H9 (cell line): ENCODE measurements around the gene KIF6. TPM values are rescaled to one million over a fixed set of nuclear protein-coding genes. Genes with fewer than 3 reads are reported as not detected.

Source experiments
- DNase-seq: peaks from one replicate; pipeline ENCODE4 v3.0.0-alpha.2; 2017
- H2AFZ ChIP-seq: one replicate; pipeline ENCODE4 v1.6.1; 2013; ENCODE audit warnings: mild to moderate bottlenecking, low read length, control low read depth, moderate library complexity
- H2AK5ac ChIP-seq: 2 replicates; pipeline ENCODE4 v1.6.1; 2013; ENCODE audit warnings: low read length, control low read depth, mixed read lengths; ENCODE audit not compliant: insufficient read length
- H2BK120ac ChIP-seq: one replicate; pipeline ENCODE4 v1.6.1; 2013; ENCODE audit warnings: low read depth, mild to moderate bottlenecking, low read length, control low read depth, inconsistent platforms; ENCODE audit not compliant: poor library complexity, severe bottlenecking
- H2BK12ac ChIP-seq: 2 replicates; pipeline ENCODE4 v1.6.1; 2013; ENCODE audit warnings: low read length, control low read depth, mixed read lengths, low read depth; ENCODE audit not compliant: insufficient read length
- H2BK15ac ChIP-seq: 2 replicates; pipeline ENCODE4 v1.6.1; 2013; ENCODE audit warnings: low read depth, low read length, control low read depth
- H2BK20ac ChIP-seq: one replicate; pipeline ENCODE4 v1.6.1; 2013; ENCODE audit warnings: low read depth, mild to moderate bottlenecking, low read length, control low read depth, inconsistent platforms; ENCODE audit not compliant: poor library complexity, severe bottlenecking
- H2BK5ac ChIP-seq: 2 replicates; pipeline ENCODE4 v1.6.1; 2013; ENCODE audit warnings: low read length, control low read depth, mixed read lengths; ENCODE audit not compliant: insufficient read length
- H3K14ac ChIP-seq: 2 replicates; pipeline ENCODE4 v1.6.1; 2013; ENCODE audit warnings: low read length, control low read depth; ENCODE audit not compliant: insufficient read depth
- H3K18ac ChIP-seq: 2 replicates; pipeline ENCODE4 v1.6.1; 2013; ENCODE audit warnings: low read depth, mild to moderate bottlenecking, mixed read lengths, low read length, control low read depth; ENCODE audit not compliant: insufficient read length
- H3K23ac ChIP-seq: 2 replicates; pipeline ENCODE4 v1.6.1; 2013; ENCODE audit warnings: low read length, control low read depth, mixed read lengths, low read depth; ENCODE audit not compliant: insufficient read length
- H3K23me2 ChIP-seq: 2 replicates; pipeline ENCODE4 v1.6.1; 2013; ENCODE audit warnings: low read depth, mild to moderate bottlenecking, mixed read lengths, low read length, control low read depth; ENCODE audit not compliant: insufficient read length, poor library complexity, severe bottlenecking
- H3K27ac ChIP-seq: 2 replicates; pipeline ENCODE4 v1.5.1; 2013; ENCODE audit warnings: low read length, control low read depth, mixed read lengths, low read depth; ENCODE audit not compliant: insufficient read length
- H3K27me3 ChIP-seq: 2 replicates; pipeline ENCODE4 v1.6.1; 2013; ENCODE audit warnings: low read length, control low read depth, inconsistent platforms; ENCODE audit not compliant: insufficient read depth
- H3K4ac ChIP-seq: 2 replicates; pipeline ENCODE4 v1.6.1; 2013; ENCODE audit warnings: low read depth, mild to moderate bottlenecking, control low read depth, inconsistent platforms, low read length, moderate library complexity
- H3K4me1 ChIP-seq: 2 replicates; pipeline ENCODE4 v1.6.1; 2013; ENCODE audit warnings: low read length, control low read depth, inconsistent platforms; ENCODE audit not compliant: insufficient read depth
- H3K4me2 ChIP-seq: 2 replicates; pipeline ENCODE4 v1.6.1; 2013; ENCODE audit warnings: low read length, control low read depth, mixed read lengths; ENCODE audit not compliant: insufficient read length, insufficient read depth
- H3K56ac ChIP-seq: 2 replicates; pipeline ENCODE4 v1.6.1; 2013; ENCODE audit warnings: low read depth, mild to moderate bottlenecking, mixed read lengths, low read length, control low read depth; ENCODE audit not compliant: insufficient read length
- H3K79me1 ChIP-seq: 2 replicates; pipeline ENCODE4 v1.6.1; 2013; ENCODE audit warnings: low read depth, mild to moderate bottlenecking, moderate library complexity, low read length, control low read depth, inconsistent platforms; ENCODE audit not compliant: insufficient read depth, poor library complexity, severe bottlenecking
- H3K79me2 ChIP-seq: 2 replicates; pipeline ENCODE4 v1.6.1; 2013; ENCODE audit warnings: low read length, control low read depth, inconsistent platforms; ENCODE audit not compliant: insufficient read depth
- H3K9ac ChIP-seq: 2 replicates; pipeline ENCODE4 v1.6.1; 2013; ENCODE audit warnings: low read length, control low read depth, mixed read lengths; ENCODE audit not compliant: insufficient read length; ENCODE audit errors: extremely low read depth
- H3K9me3 ChIP-seq: one replicate; pipeline ENCODE4 v1.6.1; 2013; ENCODE audit warnings: low read depth, low read length, inconsistent platforms; ENCODE audit not compliant: control insufficient read depth
- H3T11ph ChIP-seq: one replicate; pipeline ENCODE4 v1.6.1; 2013; ENCODE audit warnings: mild to moderate bottlenecking, low read length, control low read depth, inconsistent platforms
- H4K20me1 ChIP-seq: one replicate; pipeline ENCODE4 v1.6.1; 2013; ENCODE audit not compliant: control insufficient read depth, insufficient read length, insufficient read depth
- H4K5ac ChIP-seq: 2 replicates; pipeline ENCODE4 v1.6.1; 2013; ENCODE audit warnings: low read depth, mild to moderate bottlenecking, mixed read lengths, low read length, control low read depth; ENCODE audit not compliant: insufficient read length
- H4K8ac ChIP-seq: replicated peaks from 2 replicates; pipeline ENCODE4 v1.6.1; 2013; ENCODE audit warnings: low read length, control low read depth, mixed read lengths, low read depth; ENCODE audit not compliant: insufficient read length
- H4K91ac ChIP-seq: 2 replicates; pipeline ENCODE4 v1.6.1; 2013; ENCODE audit warnings: low read depth, mild to moderate bottlenecking, moderate library complexity, mixed read lengths, low read length, control low read depth; ENCODE audit not compliant: insufficient read length
- H3K27ac Mint-ChIP-seq, 3 experiments: 2 replicates in 2 of 3; 3 replicates in 1 of 3; pipeline ENCODE4 v1.8.0; 2020 to 2021; ENCODE audit warnings: mixed read lengths in 3 of 3, mild to moderate bottlenecking in 1 of 3, moderate library complexity in 1 of 3
- H3K27me3 Mint-ChIP-seq: 2 replicates; pipeline ENCODE4 v1.8.0; 2021; ENCODE audit warnings: low read depth, mild to moderate bottlenecking, moderate library complexity, mixed read lengths
- H3K36me3 Mint-ChIP-seq, 3 experiments: 2 replicates in 2 of 3; 3 replicates in 1 of 3; pipeline ENCODE4 v1.8.0; 2020 to 2021; ENCODE audit warnings: low read depth in 3 of 3, mixed read lengths in 3 of 3; ENCODE audit not compliant: insufficient read depth in 1 of 3
- H3K4me1 Mint-ChIP-seq, 2 experiments: 2 replicates each; pipeline ENCODE4 v1.8.0; 2020; ENCODE audit warnings: mixed read lengths in 2 of 2
- H3K4me3 Mint-ChIP-seq, 2 experiments: 2 replicates in 1 of 2; 3 replicates in 1 of 2; pipeline ENCODE4 v1.8.0; 2020 to 2021; ENCODE audit warnings: mild to moderate bottlenecking in 2 of 2, mixed read lengths in 2 of 2, moderate library complexity in 1 of 2
- H3K9me3 Mint-ChIP-seq, 2 experiments: 2 replicates in 1 of 2; 3 replicates in 1 of 2; pipeline ENCODE4 v1.8.0; 2020; ENCODE audit warnings: mild to moderate bottlenecking in 2 of 2, mixed read lengths in 2 of 2, moderate library complexity in 1 of 2
- WGBS: extraction: QIAGEN DNeasy Blood & Tissue Kit; methylation state at CpG from one replicate; pipeline ENCODE4 v1.1.7; 2013; ENCODE audit warnings: missing lambda C conversion rate, low lambda C conversion rate, mixed read lengths; ENCODE audit not compliant: insufficient read length; ENCODE audit errors: extremely low coverage; 5-methylcytosine and 5-hydroxymethylcytosine counted together
- total RNA-seq: library from RNA; stranded (reverse); gene quantifications from 2 replicates; pipeline ENCODE4 v1.2.1, GENCODE V29; 2021
- TF ChIP-seq, protein P1 (sequence below): fragments of 200-600 bp; sonication (generic); conservative IDR thresholded peaks from 3 replicates; pipeline ENCODE4 v1.8.0; 2021; ENCODE audit warnings: antibody characterized with exemption, mild to moderate bottlenecking

KIF6 gene
- total RNA-seq, 1 experiment from 2014 or later = 0.63 TPM

DNA sequence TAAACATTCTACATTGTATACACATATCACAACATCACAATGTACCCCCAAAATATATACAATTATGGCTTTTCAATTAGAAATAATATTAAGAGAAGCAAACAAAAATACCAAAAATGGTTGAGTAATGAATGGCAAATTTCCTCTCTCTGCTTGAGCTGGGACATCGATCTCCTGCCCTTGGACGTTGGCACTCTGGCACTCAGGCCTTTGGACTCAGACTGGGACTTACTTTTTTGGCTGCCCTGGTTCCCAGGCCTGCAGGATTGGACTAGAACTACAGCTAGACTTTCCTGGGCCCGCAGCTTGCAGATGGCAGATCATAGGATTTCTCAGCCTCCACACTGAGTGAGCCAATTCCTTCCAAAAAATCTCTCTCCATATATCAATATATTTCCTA lies 349.8 kb downstream of the KIF6 start:
- H3K79me2 ChIP-seq = no peaks in the 10 kb centered on the region

More for the DNA sequence above, 349.8 kb downstream of the KIF6 start:
- no peak overlapping the region for H4K5ac ChIP-seq
- no peak overlapping the region for H3K14ac ChIP-seq
- Mint-ChIP-seq H3K4me3 (no peak overlapping the region), H3K27me3 (no peaks in the 10 kb centered on the region; the same call in 1 of the 2 replicates), H3K9me3 (peaks cover 3 to 4% of the 10 kb centered on the region in 2 experiments; a peak in 3 of 5 replicates), H3K4me1 (peaks cover 10 to 12% of the 10 kb centered on the region in 2 experiments), H3K27ac (no peak overlapping the region), H3K36me3 (peaks cover 0 to 5% (median 0%) of the 10 kb centered on the region in 3 experiments; a peak in 1 of 7 replicates)
- H3K9me3 ChIP-seq = no peaks in the 10 kb centered on the region
- no peak overlapping the region for H2AFZ ChIP-seq
- TF ChIP-seq, protein P1, sequence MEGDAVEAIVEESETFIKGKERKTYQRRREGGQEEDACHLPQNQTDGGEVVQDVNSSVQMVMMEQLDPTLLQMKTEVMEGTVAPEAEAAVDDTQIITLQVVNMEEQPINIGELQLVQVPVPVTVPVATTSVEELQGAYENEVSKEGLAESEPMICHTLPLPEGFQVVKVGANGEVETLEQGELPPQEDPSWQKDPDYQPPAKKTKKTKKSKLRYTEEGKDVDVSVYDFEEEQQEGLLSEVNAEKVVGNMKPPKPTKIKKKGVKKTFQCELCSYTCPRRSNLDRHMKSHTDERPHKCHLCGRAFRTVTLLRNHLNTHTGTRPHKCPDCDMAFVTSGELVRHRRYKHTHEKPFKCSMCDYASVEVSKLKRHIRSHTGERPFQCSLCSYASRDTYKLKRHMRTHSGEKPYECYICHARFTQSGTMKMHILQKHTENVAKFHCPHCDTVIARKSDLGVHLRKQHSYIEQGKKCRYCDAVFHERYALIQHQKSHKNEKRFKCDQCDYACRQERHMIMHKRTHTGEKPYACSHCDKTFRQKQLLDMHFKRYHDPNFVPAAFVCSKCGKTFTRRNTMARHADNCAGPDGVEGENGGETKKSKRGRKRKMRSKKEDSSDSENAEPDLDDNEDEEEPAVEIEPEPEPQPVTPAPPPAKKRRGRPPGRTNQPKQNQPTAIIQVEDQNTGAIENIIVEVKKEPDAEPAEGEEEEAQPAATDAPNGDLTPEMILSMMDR = no peak
- no peak overlapping the region for H2BK12ac ChIP-seq
- no peak overlapping the region for H3K4ac ChIP-seq
- H4K20me1 ChIP-seq = no peaks in the 10 kb centered on the region
- H3K9ac ChIP-seq = no peak overlapping the region
- no peak overlapping the region for H3K27ac ChIP-seq
- no peak overlapping the region for H3K18ac ChIP-seq
- no peaks in the 10 kb centered on the region for H3K27me3 ChIP-seq
- no peak overlapping the region for H2BK15ac ChIP-seq
- H2AK5ac ChIP-seq = no peak overlapping the region
- no peaks in the 10 kb centered on the region for H3K4me1 ChIP-seq
- H3K56ac ChIP-seq = no peak overlapping the region
- no peak overlapping the region for H2BK120ac ChIP-seq
- no CpG with 5 or more reads among the region's 3 CpGs for WGBS
- no peak overlapping the region for H3T11ph ChIP-seq
- H3K23ac ChIP-seq = no peak overlapping the region
- no peak overlapping the region for H3K4me2 ChIP-seq
- no peaks in the 10 kb centered on the region for H3K79me1 ChIP-seq
- H4K8ac ChIP-seq = no peak overlapping the region
- no peak overlapping the region for H4K91ac ChIP-seq
- no peak overlapping the region for H2BK5ac ChIP-seq
- no peak overlapping the region for H2BK20ac ChIP-seq
- DNase-seq = no peak
- no peaks in the 10 kb centered on the region for H3K23me2 ChIP-seq
